ENCODE measurements around the gene DEXI.
A peak's percentile ranks its signal among the peaks of the same experiment; 100 is the strongest.
"Not testable (repeated sequence)": the region's sequence is repeated elsewhere in the genome, so short reads cannot be mapped to it uniquely, and the experiment has no call there.

Gene DEXI

GRCh38 chr16:10968498-10968897, 26.2 kb upstream of the DEXI start:
- no peak for DNase-seq (ENCODE audit: low spot score)
- TF ChIP-seq CTCF (IDR thresholded peaks at IDR 0.05; ENCODE audit: extremely low read depth, missing control alignments) = no peak

GRCh38 chr16:10967986-10968385, 25.7 kb upstream of the DEXI start:
- TF ChIP-seq CTCF (IDR thresholded peaks at IDR 0.05; ENCODE audit: extremely low read depth, missing control alignments) = no peak
- no peak for DNase-seq (ENCODE audit: low spot score)

GRCh38 chr16:10966559-10966958, 24.3 kb upstream of the DEXI start:
- DNase-seq (ENCODE audit: low spot score) = not testable (repeated sequence)

- no peak for DNase-seq (ENCODE audit: low spot score)
- no peak for TF ChIP-seq CTCF (IDR thresholded peaks at IDR 0.05; ENCODE audit: extremely low read depth, missing control alignments)
These were observed 23.9 kb upstream of the DEXI start for GRCh38 chr16:10966129-10966528.

GRCh38 chr16:10965440-10966061, 23.3 kb upstream of the DEXI start:
- no peak for TF ChIP-seq CTCF (IDR thresholded peaks at IDR 0.05; ENCODE audit: extremely low read depth, missing control alignments)
- DNase-seq (ENCODE audit: low spot score) = peak; percentile 61

GRCh38 chr16:10964891-10965326, 22.6 kb upstream of the DEXI start:
- peak; percentile 61 for DNase-seq (ENCODE audit: low spot score)

GRCh38 chr16:10964039-10964890, 22.0 kb upstream of the DEXI start:
- peak; percentile 88 for TF ChIP-seq CTCF (IDR thresholded peaks at IDR 0.05; ENCODE audit: extremely low read depth, missing control alignments)

More at GRCh38 chr16:10964891-10965326, 22.6 kb upstream of the DEXI start:
- TF ChIP-seq CTCF (IDR thresholded peaks at IDR 0.05; ENCODE audit: extremely low read depth, missing control alignments) = no peak

More at GRCh38 chr16:10964039-10964890, 22.0 kb upstream of the DEXI start:
- peak; percentile 68 for DNase-seq (ENCODE audit: low spot score)

Measured in GM20000 (cell line).